Upper lobe of right lung (tissue), 1 donor: Measurements from ENCODE around the gene CALB2. TPM values are rescaled to one million over a fixed set of nuclear protein-coding genes. Genes with fewer than 3 reads are reported as not detected.

Source experiments
- ATAC-seq: fragments of 200-7000 bp; cut with Tn5 transposase; one replicate; pipeline ENCODE4 v1.9.1; 2020; ENCODE audit warnings: mild to moderate bottlenecking, moderate library complexity
- DNase-seq: peaks from one replicate; pipeline ENCODE4 v3.0.0-alpha.2; 2020
- H3K27ac ChIP-seq: fragments of 200-600 bp; one replicate; pipeline ENCODE4 v1.8.0; 2022
- H3K27me3 ChIP-seq: fragments of 200-600 bp; one replicate; pipeline ENCODE4 v1.8.0; 2022; ENCODE audit warnings: mild to moderate bottlenecking
- H3K36me3 ChIP-seq: fragments of 200-600 bp; one replicate; pipeline ENCODE4 v1.8.0; 2022
- H3K4me1 ChIP-seq: fragments of 200-600 bp; one replicate; pipeline ENCODE4 v1.8.0; 2022
- H3K4me3 ChIP-seq: fragments of 200-600 bp; one replicate; pipeline ENCODE4 v1.8.0; 2022; ENCODE audit warnings: mild to moderate bottlenecking
- H3K9me3 ChIP-seq: fragments of 200-600 bp; one replicate; pipeline ENCODE4 v1.8.0; 2022
- intact Hi-C: fragments of 100-400 bp; cut with DNase I; formaldehyde crosslinking; loops from one replicate; pipeline ENCODE4 v1.11.0; 2022
- total RNA-seq: library from RNA; stranded (reverse); fragmentation: NEBNext Ultra II Directional; extraction: Animal tissue kit (Norgen Biotek cat#: 25700); gene quantifications from one replicate; pipeline ENCODE4 v1.2.1, GENCODE V29; 2021
- TF ChIP-seq, protein P1 (sequence below): fragments of 200-600 bp; IDR thresholded peaks from one replicate; pipeline ENCODE4 v1.8.0; 2022; ENCODE audit warnings: antibody characterized with exemption
- donor health status: DM: no; HTN: yes; CAD: no; lungs with severe emphysema.

The CALB2 gene
- total RNA-seq, 1 donor from 2014 or later, result 4.6 TPM

DNA sequence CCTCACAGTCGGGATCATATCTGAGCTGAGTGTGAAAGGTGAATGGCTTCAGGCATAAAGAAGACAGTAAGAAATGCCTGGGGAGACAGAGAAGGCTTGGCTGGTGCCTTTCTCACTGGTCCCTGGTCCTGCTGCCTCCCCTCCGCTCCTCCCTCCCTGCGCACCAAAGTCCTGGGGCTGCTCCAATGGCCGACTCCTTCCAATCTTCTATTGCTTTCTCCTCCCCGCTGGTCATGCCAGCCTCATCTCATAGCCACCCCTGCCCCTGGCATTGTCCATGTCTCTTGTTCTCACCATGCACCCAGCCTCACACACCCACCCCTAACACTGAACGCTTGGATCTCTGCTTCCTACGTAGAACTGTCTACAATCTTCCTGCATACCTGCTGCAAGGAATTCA is 65.3 kb downstream of the CALB2 start:
- Histone ChIP-seq H3K4me3 (no peak overlapping the region), H3K27ac (no peak overlapping the region), H3K9me3 (no peaks in the 10 kb centered on the region), H3K36me3 (no peaks in the 10 kb centered on the region), H3K4me1 (no peaks in the 10 kb centered on the region), H3K27me3 (peaks cover 18% of the 10 kb centered on the region)
- TF ChIP-seq, protein P1, sequence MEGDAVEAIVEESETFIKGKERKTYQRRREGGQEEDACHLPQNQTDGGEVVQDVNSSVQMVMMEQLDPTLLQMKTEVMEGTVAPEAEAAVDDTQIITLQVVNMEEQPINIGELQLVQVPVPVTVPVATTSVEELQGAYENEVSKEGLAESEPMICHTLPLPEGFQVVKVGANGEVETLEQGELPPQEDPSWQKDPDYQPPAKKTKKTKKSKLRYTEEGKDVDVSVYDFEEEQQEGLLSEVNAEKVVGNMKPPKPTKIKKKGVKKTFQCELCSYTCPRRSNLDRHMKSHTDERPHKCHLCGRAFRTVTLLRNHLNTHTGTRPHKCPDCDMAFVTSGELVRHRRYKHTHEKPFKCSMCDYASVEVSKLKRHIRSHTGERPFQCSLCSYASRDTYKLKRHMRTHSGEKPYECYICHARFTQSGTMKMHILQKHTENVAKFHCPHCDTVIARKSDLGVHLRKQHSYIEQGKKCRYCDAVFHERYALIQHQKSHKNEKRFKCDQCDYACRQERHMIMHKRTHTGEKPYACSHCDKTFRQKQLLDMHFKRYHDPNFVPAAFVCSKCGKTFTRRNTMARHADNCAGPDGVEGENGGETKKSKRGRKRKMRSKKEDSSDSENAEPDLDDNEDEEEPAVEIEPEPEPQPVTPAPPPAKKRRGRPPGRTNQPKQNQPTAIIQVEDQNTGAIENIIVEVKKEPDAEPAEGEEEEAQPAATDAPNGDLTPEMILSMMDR, result no peak
- intact Hi-C loops, result no loop called here
- ATAC-seq (no peak), DNase-seq (peak; percentile 10)

DNA sequence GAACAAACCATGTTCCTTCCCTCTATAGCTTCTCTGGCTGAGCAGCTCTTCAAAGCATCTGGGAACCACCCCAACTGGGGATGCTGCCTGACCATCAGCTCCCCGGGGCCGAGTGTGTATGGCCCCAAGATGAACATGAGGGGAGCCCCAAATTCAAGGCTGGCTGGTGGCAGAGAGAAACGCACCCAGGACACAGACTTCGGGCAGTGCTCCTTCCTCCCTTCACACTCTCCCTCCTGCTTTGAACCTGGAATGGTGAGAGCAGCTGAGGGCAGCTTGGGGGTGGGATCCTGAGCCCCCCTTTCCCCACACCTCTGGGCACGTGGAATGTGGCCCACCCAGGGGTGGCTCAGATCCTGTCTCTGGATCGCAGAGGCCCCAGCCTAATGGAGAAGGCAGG is 66.1 kb downstream of the CALB2 start:
- Histone ChIP-seq H3K9me3 (no peaks in the 10 kb centered on the region), H3K4me3 (no peak overlapping the region), H3K36me3 (no peaks in the 10 kb centered on the region), H3K27ac (no peak overlapping the region), H3K4me1 (no peaks in the 10 kb centered on the region), H3K27me3 (peaks cover 18% of the 10 kb centered on the region)
- ATAC-seq (no peak), DNase-seq (peak; percentile 26)
- intact Hi-C loops, result no loop called here
- TF ChIP-seq, protein P1, result no peak

DNA sequence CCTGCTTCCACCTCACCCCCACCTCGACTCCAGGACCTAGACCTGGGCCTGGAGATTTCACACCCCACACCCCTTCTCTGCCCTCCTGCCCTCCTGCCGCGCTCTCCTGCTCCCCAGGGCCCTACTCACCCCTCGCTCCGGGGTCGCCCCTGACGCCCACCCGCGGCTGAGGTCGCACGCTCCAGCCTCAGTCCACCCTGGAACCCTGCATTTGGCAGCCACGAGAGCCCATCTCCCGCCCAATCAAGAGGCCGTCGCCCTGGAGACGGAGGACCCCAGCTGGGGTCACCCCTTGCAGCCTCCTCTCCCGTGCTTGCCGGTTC is 67.2 kb downstream of the CALB2 start:
- Histone ChIP-seq H3K36me3 (no peaks in the 10 kb centered on the region), H3K27ac (no peak overlapping the region), H3K9me3 (no peaks in the 10 kb centered on the region), H3K4me3 (no peak overlapping the region), H3K27me3 (peaks cover 28% of the 10 kb centered on the region), H3K4me1 (no peaks in the 10 kb centered on the region)
- intact Hi-C loops, result no loop called here
- no peak for DNase-seq
- TF ChIP-seq, protein P1, result no peak
- ATAC-seq, result peak; percentile 7

DNA sequence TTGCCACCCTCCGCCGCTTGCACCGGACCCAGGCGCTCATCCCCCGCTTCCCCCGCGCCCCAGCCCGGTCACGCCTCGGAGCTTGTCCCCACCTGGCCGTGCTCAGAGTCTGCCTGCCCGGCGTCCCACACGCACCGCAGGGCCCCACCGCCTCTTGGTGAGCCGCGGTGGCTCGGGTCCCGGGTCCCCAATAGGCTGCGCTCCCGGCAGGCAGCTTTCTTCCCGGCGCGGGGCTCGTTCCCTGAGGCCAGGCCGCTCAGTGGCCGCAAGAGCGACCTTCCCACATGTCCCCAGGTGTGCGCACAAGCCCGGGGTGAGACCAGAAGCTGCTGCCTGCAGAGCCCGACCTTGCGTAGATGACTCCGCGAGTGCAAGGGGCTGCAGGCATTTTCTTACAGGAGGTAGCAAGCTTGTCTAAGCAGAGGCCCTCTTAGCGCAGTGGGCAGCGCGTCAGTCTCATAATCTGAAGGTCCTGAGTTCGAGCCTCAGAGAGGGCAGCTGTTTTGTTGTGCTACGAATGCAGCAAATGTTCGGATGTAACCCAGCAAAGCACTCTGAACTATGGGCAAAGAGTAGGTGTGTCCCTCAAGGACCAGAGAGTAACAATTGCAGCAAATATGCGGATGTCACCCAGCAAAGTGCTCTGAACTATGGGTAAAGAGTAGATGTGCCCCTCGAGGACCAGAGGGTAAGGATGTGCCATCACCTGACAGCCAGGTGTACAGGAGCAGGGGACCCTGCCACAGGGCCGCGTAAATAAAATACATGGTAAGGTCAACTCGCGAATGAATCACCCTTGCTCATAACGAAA is 67.8 kb downstream of the CALB2 start:
- Histone ChIP-seq H3K36me3 (no peaks in the 10 kb centered on the region), H3K4me1 (no peaks in the 10 kb centered on the region), H3K27me3 (peaks cover 28% of the 10 kb centered on the region), H3K9me3 (no peaks in the 10 kb centered on the region), H3K27ac (no peak overlapping the region), H3K4me3 (no peak overlapping the region)
- ATAC-seq (peak; percentile 7), DNase-seq (peak; percentile 57)
- TF ChIP-seq, protein P1, result no peak
- intact Hi-C loops, result no loop called here

DNA sequence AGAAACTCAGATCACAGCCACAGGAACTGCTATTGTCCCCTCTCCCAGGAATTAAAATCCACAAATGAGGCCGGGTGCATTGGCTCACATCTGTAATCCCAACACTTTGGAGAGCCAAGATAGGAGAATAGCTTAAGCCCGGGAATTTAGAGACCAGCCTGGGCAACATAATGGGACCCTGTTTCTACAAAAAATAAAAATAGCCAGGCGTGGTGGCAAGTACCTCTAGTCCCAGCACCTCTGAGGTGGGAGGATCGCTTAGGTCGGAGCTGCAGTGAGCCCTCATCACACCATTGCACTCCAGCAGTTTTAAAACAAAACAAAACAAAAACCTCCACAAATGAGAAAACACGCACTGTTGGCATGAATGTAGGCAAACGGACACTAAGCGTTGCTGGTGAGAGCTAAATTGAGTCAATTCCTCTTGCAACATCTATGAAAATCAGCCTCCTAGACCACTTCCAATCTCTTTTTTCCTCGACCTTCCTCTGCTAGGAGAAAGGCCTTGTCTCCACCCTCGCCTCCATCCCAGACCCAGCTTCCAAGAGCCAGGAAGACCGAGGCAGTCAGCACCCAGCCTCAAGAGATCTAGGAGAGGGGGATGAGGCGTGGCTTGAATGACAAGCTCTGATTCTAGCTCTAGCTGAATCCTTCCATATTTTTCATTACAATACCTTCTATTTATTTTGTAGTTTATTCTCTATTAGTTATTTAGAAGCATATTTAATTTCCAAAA is 68.5 kb downstream of the CALB2 start:
- DNase-seq (no peak), ATAC-seq (no peak)
- no peaks in the 10 kb centered on the region for H3K9me3 ChIP-seq
- no peaks in the 10 kb centered on the region for H3K36me3 ChIP-seq
- no peak overlapping the region for H3K27ac ChIP-seq
- no peaks in the 10 kb centered on the region for H3K4me1 ChIP-seq
- no peak overlapping the region for H3K4me3 ChIP-seq
- TF ChIP-seq, protein P1, result no peak
- intact Hi-C loops, result no loop called here
- H3K27me3 ChIP-seq, result peaks cover 28% of the 10 kb centered on the region
